H1 (cell line): Measurements from ENCODE around the gene DDX11. TPM values are rescaled to one million over a fixed set of nuclear protein-coding genes. Genes with fewer than 3 reads are reported as not detected.
"Not testable (repeated sequence)": the region's sequence is repeated elsewhere in the genome, so short reads cannot be mapped to it uniquely, and the experiment has no call there.

Source experiments
- CTCF ChIA-PET: fragments of 300-600 bp; sonication (Branson Sonifier 250); formaldehyde crosslinking; loops from one replicate; lab custom pipeline; 2021; ENCODE audit not compliant: partially characterized antibody; lab: Charles Lee
- POLR2A ChIA-PET: fragments of 300-600 bp; sonication (Branson Sonifier 250); formaldehyde crosslinking; loops from one replicate; lab custom pipeline; 2021; ENCODE audit warnings: inconsistent platforms; ENCODE audit not compliant: partially characterized antibody; lab: Charles Lee
- DNase-seq, 2 experiments: peaks; one replicate each; pipeline versions ENCODE4 v3.0.0 to v3.0.0-alpha.2; 2010 to 2022; ENCODE audit warnings: low spot score in 2 of 2, low read depth in 1 of 2, mixed read lengths in 1 of 2
- FAIRE-seq: peaks from 2 replicates; lab custom pipeline; 2011; peaks lifted over from hg19 to GRCh38; lab: Jason Lieb, UNC
- H2AFZ ChIP-seq: 2 replicates; pipeline ENCODE4 v1.8.1; 2012; ENCODE audit warnings: low read length, inconsistent platforms
- H2AK5ac ChIP-seq: 2 replicates; pipeline ENCODE4 v1.6.1; 2013; ENCODE audit warnings: low read depth, low read length
- H2BK120ac ChIP-seq: replicated peaks from 2 replicates; pipeline ENCODE3; 2013; ENCODE audit warnings: low read depth, low read length, inconsistent platforms
- H2BK12ac ChIP-seq: 2 replicates; pipeline ENCODE4 v1.6.1; 2013; ENCODE audit warnings: low read depth, low read length
- H2BK15ac ChIP-seq: 2 replicates; pipeline ENCODE4 v1.6.1; 2013; ENCODE audit warnings: low read length
- H2BK20ac ChIP-seq: 2 replicates; pipeline ENCODE4 v1.6.1; 2013; ENCODE audit warnings: low read length
- H2BK5ac ChIP-seq: 2 replicates; pipeline ENCODE4 v1.6.1; 2013; ENCODE audit warnings: low read depth, low read length
- H3K14ac ChIP-seq: 2 replicates; pipeline ENCODE4 v1.6.1; 2013; ENCODE audit warnings: inconsistent platforms; ENCODE audit not compliant: insufficient read length
- H3K18ac ChIP-seq: 2 replicates; pipeline ENCODE4 v1.6.1; 2013; ENCODE audit warnings: low read length; ENCODE audit errors: extremely low read depth
- H3K23ac ChIP-seq: 2 replicates; pipeline ENCODE4 v1.6.1; 2013; ENCODE audit warnings: inconsistent platforms; ENCODE audit not compliant: insufficient read length
- H3K23me2 ChIP-seq: 2 replicates; pipeline ENCODE4 v1.6.1; 2013; ENCODE audit warnings: low read depth, low read length
- H3K27ac ChIP-seq: 2 replicates; pipeline ENCODE4 v1.6.1; 2011; ENCODE audit warnings: low read depth, low read length, inconsistent platforms
- H3K27me3 ChIP-seq, 4 experiments: replicated peaks in 1 of 4; 1 replicate in 1 of 4; 2 replicates in 3 of 4; pipeline versions ENCODE4 v1.6.1 to v1.8.1; 2011 to 2013; ENCODE audit warnings: low read length in 3 of 4, mild to moderate bottlenecking in 3 of 4, inconsistent platforms in 2 of 4, mixed read lengths in 2 of 4, moderate library complexity in 1 of 4; ENCODE audit not compliant: control insufficient read depth in 3 of 4, insufficient read depth in 3 of 4; ENCODE audit errors: extremely low read depth in 1 of 4
- H3K36me3 ChIP-seq, 4 experiments: 2 replicates each; pipeline versions ENCODE4 v1.6.1 to v1.8.1; 2011 to 2013; ENCODE audit warnings: mild to moderate bottlenecking in 4 of 4, low read length in 3 of 4, moderate library complexity in 2 of 4, control low read depth in 1 of 4, inconsistent platforms in 1 of 4; ENCODE audit not compliant: insufficient read depth in 4 of 4, control insufficient read depth in 2 of 4
- H3K4ac ChIP-seq: replicated peaks from 2 replicates; pipeline ENCODE3; 2013; ENCODE audit warnings: low read length, low read depth, mixed read lengths, inconsistent platforms; ENCODE audit not compliant: insufficient read length
- H3K4me1 ChIP-seq, 4 experiments: replicated peaks in 1 of 4; 1 replicate in 1 of 4; 2 replicates in 3 of 4; pipeline versions ENCODE4 v1.6.1 to v1.8.1; 2011 to 2013; ENCODE audit warnings: low read length in 3 of 4, inconsistent platforms in 2 of 4, mixed read lengths in 1 of 4; ENCODE audit not compliant: insufficient read depth in 4 of 4, control insufficient read depth in 3 of 4
- H3K4me2 ChIP-seq, 2 experiments: 2 replicates each; pipeline versions ENCODE4 v1.6.1 to v1.8.1; 2011 to 2013; ENCODE audit warnings: low read depth in 2 of 2, low read length in 2 of 2, control low read depth in 1 of 2, inconsistent platforms in 1 of 2, mild to moderate bottlenecking in 1 of 2; ENCODE audit not compliant: insufficient read depth in 1 of 2
- H3K4me3 ChIP-seq, 4 experiments: fragments of 200-600, 300-600 bp in 1 of 4; sonication (generic), shearing (Covaris generic), sonication (Bioruptor Twin) in 1 of 4; 2 replicates each; pipeline versions ENCODE4 v1.5.1 to v1.8.1; 2011 to 2016; ENCODE audit warnings: low read length in 4 of 4, low read depth in 3 of 4, control low read depth in 2 of 4, inconsistent platforms in 2 of 4, mild to moderate bottlenecking in 2 of 4, mixed read lengths in 1 of 4, moderate library complexity in 1 of 4; ENCODE audit not compliant: insufficient read depth in 2 of 4; ENCODE audit errors: extremely low read depth in 1 of 4
- H3K56ac ChIP-seq: replicated peaks from 2 replicates; pipeline ENCODE3; 2013; ENCODE audit warnings: low read depth, mild to moderate bottlenecking, mixed read lengths, low read length, inconsistent platforms; ENCODE audit not compliant: insufficient read length
- H3K79me1 ChIP-seq: 2 replicates; pipeline ENCODE4 v1.6.1; 2013; ENCODE audit warnings: low read depth, low read length, control low read depth
- H3K79me2 ChIP-seq, 2 experiments: 2 replicates each; pipeline versions ENCODE4 v1.6.1 to v1.8.1; 2012 to 2013; ENCODE audit warnings: low read length in 2 of 2, mild to moderate bottlenecking in 2 of 2, inconsistent platforms in 1 of 2; ENCODE audit not compliant: insufficient read depth in 2 of 2, control insufficient read depth in 1 of 2
- H3K9ac ChIP-seq, 4 experiments: replicated peaks in 1 of 4; 1 replicate in 1 of 4; 2 replicates in 3 of 4; pipeline versions ENCODE4 v1.6.1 to v1.8.1; 2011 to 2013; ENCODE audit warnings: low read depth in 3 of 4, low read length in 3 of 4, control low read depth in 2 of 4, mild to moderate bottlenecking in 2 of 4, moderate library complexity in 2 of 4, inconsistent platforms in 1 of 4; ENCODE audit errors: extremely low read depth in 1 of 4
- H3K9me3 ChIP-seq, 2 experiments: 2 replicates each; pipeline versions ENCODE4 v1.6.1 to v1.8.1; 2012 to 2013; ENCODE audit warnings: mild to moderate bottlenecking in 2 of 2, moderate library complexity in 2 of 2, control low read depth in 1 of 2, inconsistent platforms in 1 of 2, low read depth in 1 of 2, low read length in 1 of 2, mixed read lengths in 1 of 2; ENCODE audit not compliant: insufficient read depth in 2 of 2
- H4K20me1 ChIP-seq, 2 experiments: replicated peaks in 1 of 2; 2 replicates each; pipeline versions ENCODE3 to v1.8.1; 2011 to 2013; ENCODE audit warnings: inconsistent platforms in 2 of 2, low read length in 2 of 2, mild to moderate bottlenecking in 1 of 2; ENCODE audit not compliant: insufficient read depth in 2 of 2, control insufficient read depth in 1 of 2
- H4K5ac ChIP-seq: 2 replicates; pipeline ENCODE4 v1.6.1; 2013; ENCODE audit warnings: low read length, low read depth, mixed read lengths, inconsistent platforms; ENCODE audit not compliant: insufficient read length
- H4K8ac ChIP-seq: 2 replicates; pipeline ENCODE4 v1.8.0; 2013; ENCODE audit warnings: mild to moderate bottlenecking, moderate library complexity, low read length, inconsistent platforms; ENCODE audit not compliant: insufficient read depth; ENCODE audit errors: extremely low read depth
- H4K91ac ChIP-seq: replicated peaks from 2 replicates; pipeline ENCODE3; 2013; ENCODE audit warnings: low read length, mixed read lengths, inconsistent platforms; ENCODE audit not compliant: insufficient read length
- WGBS, 2 experiments: shearing (Covaris generic) in 1 of 2; methylation state at CpG; one replicate each; pipeline versions ENCODE4 v1.1.6 to v1.1.7; 2013 to 2015; ENCODE audit warnings: low lambda C conversion rate in 2 of 2, mixed read lengths in 2 of 2, inconsistent platforms in 1 of 2, low coverage in 1 of 2, missing lambda C conversion rate in 1 of 2; ENCODE audit not compliant: insufficient replicate concordance in 2 of 2, insufficient coverage in 1 of 2, insufficient read length in 1 of 2; ENCODE audit errors: extremely low coverage in 1 of 2, missing lambda C conversion rate in 1 of 2; 5-methylcytosine and 5-hydroxymethylcytosine counted together
- polyA plus RNA-seq, 7 experiments: library from polyadenylated mRNA; depleted of rRNA in 3 of 7; stranded (reverse) in 5 of 7; unstranded in 2 of 7; fragments of >200 nt in 5 of 7; fragments of 200-250 nt in 2 of 7; gene quantifications; 1 replicate in 5 of 7; 2 replicates in 1 of 7; 4 replicates in 1 of 7; pipeline versions ENCODE4 v1.2.1 to v1.2.3, GENCODE V29; 2011 to 2013; ENCODE audit warnings: missing spikeins in 2 of 7, mixed read lengths in 2 of 7
- total RNA-seq: library from RNA; stranded (reverse); fragmentation: NEBNext Ultra II Directional; extraction: Animal tissue kit (Norgen Biotek cat#: 25700); gene quantifications from 2 replicates; pipeline ENCODE4 v1.2.1, GENCODE V29; 2021

DDX11 gene
- total and polyA plus RNA-seq, 2 of the 8 experiments (the other 6 are each of a cell fraction or from before 2014, with no cell fraction given): 61.6 to 141 TPM

GRCh38 chr12:31072962-31073361 lies 698 bp upstream of the DDX11 start:
- H3K79me2 ChIP-seq: peaks cover 0 to 31% of the 10 kb centered on the region in 2 experiments; a peak in 3 of 4 replicates
- H2AFZ ChIP-seq, H3K27me3 ChIP-seq, H3K14ac ChIP-seq, H3K56ac ChIP-seq, H2BK120ac ChIP-seq, H4K8ac ChIP-seq, H2BK20ac ChIP-seq, H3K4me1 ChIP-seq, H3K79me1 ChIP-seq, H2BK15ac ChIP-seq, DNase-seq, H2AK5ac ChIP-seq, H3K36me3 ChIP-seq, H4K91ac ChIP-seq, H2BK12ac ChIP-seq, H4K5ac ChIP-seq, H3K9me3 ChIP-seq, H2BK5ac ChIP-seq, H4K20me1 ChIP-seq, H3K27ac ChIP-seq, H3K18ac ChIP-seq, H3K9ac ChIP-seq, H3K23ac ChIP-seq, H3K23me2 ChIP-seq, FAIRE-seq, H3K4ac ChIP-seq: not testable (repeated sequence)
- peak overlapping the region; percentile 76 to 96 for H3K4me2 ChIP-seq
- 60% methylated on average over 5 of the region's 6 CpGs; no CpG with 5 or more reads in 1 of the 2 experiments for WGBS, 2 experiments
- ChIA-PET POLR2A (interaction anchor here (0.6 to 0.9 kb wide), 2 partner anchors 20 to 28 kb away, joined by 3 to 5 read pairs; no protein-coding TSS in a partner anchor), CTCF (interaction anchor here (1.4 to 1.6 kb wide), 2 partner anchors 84 to 225 kb away, joined by 4 to 5 read pairs; no protein-coding TSS in a partner anchor)
- peak overlapping the region; percentile 61 to 100 (median 84); a peak in 6 of 8 replicates for H3K4me3 ChIP-seq
